Panc1 (cell line): ENCODE results near the gene SLC25A38. TPM values are rescaled to one million over a fixed set of nuclear protein-coding genes. Genes with fewer than 3 reads are reported as not detected.

Source experiments
- ATAC-seq: fragments of 200-7000 bp; cut with Tn5 transposase; 2 replicates; pipeline ENCODE4 v1.9.1; 2020; ENCODE audit warnings: mild to moderate bottlenecking, moderate library complexity
- BruUV-seq: library from RNA; stranded (reverse); fragments of 400-500 nt; replicated peaks from 2 replicates; lab custom pipeline; 2021; lab: Mats Ljungman, UMichigan
- CTCF ChIA-PET: fragments of 300-600 bp; sonication (Branson Sonifier 250); formaldehyde crosslinking; loops from one replicate; lab custom pipeline; 2022; ENCODE audit warnings: antibody characterized with exemption; lab: Charles Lee
- POLR2A ChIA-PET: fragments of 300-600 bp; sonication (Branson Sonifier 250); formaldehyde crosslinking; loops from one replicate; lab custom pipeline; 2022; ENCODE audit warnings: antibody characterized with exemption; lab: Charles Lee
- DNase-seq: peaks from one replicate; pipeline ENCODE4 v3.0.0-alpha.2; 2010; ENCODE audit warnings: low read depth, low spot score
- H3K27ac ChIP-seq: 2 replicates; pipeline ENCODE4 v1.5.1; 2011; ENCODE audit warnings: mild to moderate bottlenecking, low read length, inconsistent platforms
- H3K27me3 ChIP-seq: fragments of 200-500 bp; sonication (Bioruptor generic); 2 replicates; pipeline ENCODE4 v1.6.0; 2014; ENCODE audit warnings: low read length, inconsistent platforms; ENCODE audit not compliant: control insufficient read depth, insufficient read depth
- H3K36me3 ChIP-seq: fragments of 200-500 bp; sonication (Bioruptor generic); 2 replicates; pipeline ENCODE4 v1.5.1; 2014; ENCODE audit warnings: inconsistent platforms, mild to moderate bottlenecking, low read length, moderate library complexity; ENCODE audit not compliant: control insufficient read depth, insufficient read depth
- H3K4me1 ChIP-seq: 2 replicates; pipeline ENCODE4 v1.5.1; 2011; ENCODE audit warnings: inconsistent platforms, mild to moderate bottlenecking, low read length, moderate library complexity; ENCODE audit not compliant: control insufficient read depth, insufficient read depth
- H3K4me3 ChIP-seq, 2 experiments: 2 replicates each; pipeline ENCODE4 v1.5.1; 2011 to 2012; ENCODE audit warnings: low read depth in 2 of 2, low read length in 2 of 2, mild to moderate bottlenecking in 2 of 2, inconsistent platforms in 1 of 2, moderate library complexity in 1 of 2
- H3K9me3 ChIP-seq: fragments of 200-500 bp; sonication (Bioruptor generic); 2 replicates; pipeline ENCODE4 v1.5.1; 2014; ENCODE audit warnings: low read depth, mild to moderate bottlenecking, inconsistent platforms, low read length, moderate library complexity; ENCODE audit not compliant: control insufficient read depth, insufficient read depth
- POLR2AphosphoS5 ChIP-seq: IDR thresholded peaks from 2 replicates; pipeline ENCODE4 v1.6.1; 2012; ENCODE audit warnings: mild to moderate bottlenecking, low read depth, low read length, moderate library complexity
- SIN3A ChIP-seq: IDR thresholded peaks from 2 replicates; pipeline ENCODE4 v1.6.1; 2012; ENCODE audit warnings: low read depth, mild to moderate bottlenecking, low read length, moderate library complexity, borderline replicate concordance; ENCODE audit not compliant: insufficient read depth
- TCF7L2 ChIP-seq: IDR thresholded peaks from 2 replicates; pipeline ENCODE4 v1.6.1; 2011; ENCODE audit warnings: mild to moderate bottlenecking, low read depth, low read length, inconsistent platforms
- in situ Hi-C: cut with HindIII; loops from 2 replicates; pipeline ENCODE4 v1.10.0; 2016; ENCODE audit warnings: low sequenced_read_pairs, low pct_unique_long_range_greater_than_20kb
- intact Hi-C: fragments of 100-400 bp; cut with micrococcal nuclease; formaldehyde crosslinking; loops from one replicate; pipeline ENCODE4 v1.10.0; 2022; ENCODE audit not compliant: unreplicated experiment
- total RNA-seq: library from RNA; stranded (reverse); gene quantifications from one replicate; pipeline ENCODE4 v1.2.1, GENCODE V29; 2021; ENCODE audit not compliant: unreplicated experiment
- TF ChIP-seq, protein P1 (sequence below), 2 experiments: IDR thresholded peaks; 2 replicates each; pipeline ENCODE4 v1.6.1; 2011 to 2012; ENCODE audit warnings: low read depth in 2 of 2, control low read depth in 1 of 2, low read length in 1 of 2, mild to moderate bottlenecking in 1 of 2, moderate library complexity in 1 of 2; ENCODE audit not compliant: insufficient read depth in 1 of 2
- TF ChIP-seq, protein P2 (sequence below): fragments of 450-650 bp; IDR thresholded peaks from 2 replicates; pipeline ENCODE4 v1.5.1; 2017; ENCODE audit warnings: mild to moderate bottlenecking

The SLC25A38 gene
- total RNA-seq, 1 experiment from 2014 or later: 21.5 TPM

DNA sequence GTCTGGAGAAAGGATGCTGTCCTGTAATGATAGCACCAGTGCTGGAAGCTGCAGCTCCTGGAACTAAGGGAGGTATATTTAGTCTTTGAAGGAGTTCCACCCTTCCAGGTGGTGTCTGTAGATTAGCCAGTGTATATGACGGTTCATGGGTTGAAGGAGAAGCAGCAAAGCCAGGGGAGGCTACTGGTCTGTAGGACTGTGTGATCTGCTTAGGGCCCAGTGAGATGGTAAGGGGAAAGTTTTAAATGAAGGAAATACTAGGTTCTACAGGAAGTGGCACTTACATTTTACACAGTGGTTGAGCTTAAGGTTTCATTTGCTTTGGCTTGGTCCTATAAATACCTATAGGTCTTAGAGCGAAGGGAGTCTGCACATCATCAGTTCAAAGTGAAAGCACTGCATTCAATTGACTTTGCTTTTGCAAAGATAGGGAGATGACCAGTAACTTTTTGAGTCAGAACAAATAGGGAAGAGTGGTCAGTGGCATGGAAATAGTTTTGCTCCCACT is 5.6 kb downstream of the SLC25A38 start:
- no peak for TF ChIP-seq SIN3A
- TF ChIP-seq, protein P1, sequence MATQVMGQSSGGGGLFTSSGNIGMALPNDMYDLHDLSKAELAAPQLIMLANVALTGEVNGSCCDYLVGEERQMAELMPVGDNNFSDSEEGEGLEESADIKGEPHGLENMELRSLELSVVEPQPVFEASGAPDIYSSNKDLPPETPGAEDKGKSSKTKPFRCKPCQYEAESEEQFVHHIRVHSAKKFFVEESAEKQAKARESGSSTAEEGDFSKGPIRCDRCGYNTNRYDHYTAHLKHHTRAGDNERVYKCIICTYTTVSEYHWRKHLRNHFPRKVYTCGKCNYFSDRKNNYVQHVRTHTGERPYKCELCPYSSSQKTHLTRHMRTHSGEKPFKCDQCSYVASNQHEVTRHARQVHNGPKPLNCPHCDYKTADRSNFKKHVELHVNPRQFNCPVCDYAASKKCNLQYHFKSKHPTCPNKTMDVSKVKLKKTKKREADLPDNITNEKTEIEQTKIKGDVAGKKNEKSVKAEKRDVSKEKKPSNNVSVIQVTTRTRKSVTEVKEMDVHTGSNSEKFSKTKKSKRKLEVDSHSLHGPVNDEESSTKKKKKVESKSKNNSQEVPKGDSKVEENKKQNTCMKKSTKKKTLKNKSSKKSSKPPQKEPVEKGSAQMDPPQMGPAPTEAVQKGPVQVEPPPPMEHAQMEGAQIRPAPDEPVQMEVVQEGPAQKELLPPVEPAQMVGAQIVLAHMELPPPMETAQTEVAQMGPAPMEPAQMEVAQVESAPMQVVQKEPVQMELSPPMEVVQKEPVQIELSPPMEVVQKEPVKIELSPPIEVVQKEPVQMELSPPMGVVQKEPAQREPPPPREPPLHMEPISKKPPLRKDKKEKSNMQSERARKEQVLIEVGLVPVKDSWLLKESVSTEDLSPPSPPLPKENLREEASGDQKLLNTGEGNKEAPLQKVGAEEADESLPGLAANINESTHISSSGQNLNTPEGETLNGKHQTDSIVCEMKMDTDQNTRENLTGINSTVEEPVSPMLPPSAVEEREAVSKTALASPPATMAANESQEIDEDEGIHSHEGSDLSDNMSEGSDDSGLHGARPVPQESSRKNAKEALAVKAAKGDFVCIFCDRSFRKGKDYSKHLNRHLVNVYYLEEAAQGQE (IDR thresholded peaks at IDR 0.05; ENCODE audit: insufficient read depth in 1 of 2, low read depth in 2 of 2, low read length in 1 of 2): no peak
- TF ChIP-seq, protein P2, sequence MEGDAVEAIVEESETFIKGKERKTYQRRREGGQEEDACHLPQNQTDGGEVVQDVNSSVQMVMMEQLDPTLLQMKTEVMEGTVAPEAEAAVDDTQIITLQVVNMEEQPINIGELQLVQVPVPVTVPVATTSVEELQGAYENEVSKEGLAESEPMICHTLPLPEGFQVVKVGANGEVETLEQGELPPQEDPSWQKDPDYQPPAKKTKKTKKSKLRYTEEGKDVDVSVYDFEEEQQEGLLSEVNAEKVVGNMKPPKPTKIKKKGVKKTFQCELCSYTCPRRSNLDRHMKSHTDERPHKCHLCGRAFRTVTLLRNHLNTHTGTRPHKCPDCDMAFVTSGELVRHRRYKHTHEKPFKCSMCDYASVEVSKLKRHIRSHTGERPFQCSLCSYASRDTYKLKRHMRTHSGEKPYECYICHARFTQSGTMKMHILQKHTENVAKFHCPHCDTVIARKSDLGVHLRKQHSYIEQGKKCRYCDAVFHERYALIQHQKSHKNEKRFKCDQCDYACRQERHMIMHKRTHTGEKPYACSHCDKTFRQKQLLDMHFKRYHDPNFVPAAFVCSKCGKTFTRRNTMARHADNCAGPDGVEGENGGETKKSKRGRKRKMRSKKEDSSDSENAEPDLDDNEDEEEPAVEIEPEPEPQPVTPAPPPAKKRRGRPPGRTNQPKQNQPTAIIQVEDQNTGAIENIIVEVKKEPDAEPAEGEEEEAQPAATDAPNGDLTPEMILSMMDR: no peak
- no peak for TF ChIP-seq TCF7L2
- no peak for TF ChIP-seq POLR2AphosphoS5
- ChIA-PET POLR2A (no interaction called here), CTCF (no interaction called here)
- H3K27me3 ChIP-seq: no peaks in the 10 kb centered on the region
- H3K4me1 ChIP-seq: peaks cover 9% of the 10 kb centered on the region; the same call in 1 of the 2 replicates
- intact Hi-C loops: no loop called here
- in situ Hi-C loops: no loop called here
- H3K9me3 ChIP-seq: no peaks in the 10 kb centered on the region
- H3K27ac ChIP-seq: no peak overlapping the region
- ATAC-seq (no peak), DNase-seq (no peak)
- H3K4me3 ChIP-seq: no peak overlapping the region
- no TSS peak for BruUV-seq
- no peaks in the 10 kb centered on the region for H3K36me3 ChIP-seq

DNA sequence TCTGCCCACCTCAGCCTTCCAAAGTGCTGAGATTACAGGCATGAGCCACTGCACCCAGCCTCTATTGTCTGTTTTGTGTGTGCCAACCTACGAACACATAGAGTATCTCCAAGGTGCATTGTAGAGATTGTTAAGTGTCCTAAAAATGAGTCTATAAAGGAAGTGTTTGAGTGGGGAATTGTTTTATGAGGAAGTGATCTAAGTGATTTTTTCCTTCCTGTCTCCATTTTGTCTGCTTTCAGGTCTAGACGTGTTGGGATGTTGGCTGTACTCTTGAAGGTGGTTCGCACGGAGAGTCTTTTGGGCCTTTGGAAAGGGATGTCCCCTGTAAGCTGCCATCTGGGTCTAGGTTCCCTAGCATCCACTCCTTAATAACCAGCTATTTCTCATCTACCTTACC is 7.0 kb downstream of the SLC25A38 start:
- TF ChIP-seq SIN3A (no peak), TCF7L2 (no peak), POLR2AphosphoS5 (no peak)
- TF ChIP-seq, protein P2: no peak
- TF ChIP-seq, protein P1 (IDR thresholded peaks at IDR 0.05; ENCODE audit: insufficient read depth in 1 of 2, low read depth in 2 of 2, low read length in 1 of 2): no peak
- CTCF ChIA-PET: no interaction called here
- Histone ChIP-seq H3K27me3 (no peaks in the 10 kb centered on the region), H3K4me1 (peaks cover 2% of the 10 kb centered on the region; the same call in 1 of the 2 replicates), H3K27ac (no peak overlapping the region), H3K4me3 (no peak overlapping the region), H3K36me3 (peaks cover 4% of the 10 kb centered on the region; the same call in 1 of the 2 replicates), H3K9me3 (no peaks in the 10 kb centered on the region)
- intact Hi-C loops (no loop called here), in situ Hi-C loops (no loop called here)
- ATAC-seq (no peak), DNase-seq (no peak)
- POLR2A ChIA-PET: no interaction called here
- BruUV-seq: no TSS peak
